ENCODE data around the gene DACH2. TPM values are rescaled to one million over a fixed set of nuclear protein-coding genes. Genes with fewer than 3 reads are reported as not detected.

Gene DACH2
- total RNA-seq, 4 donors from 2014 or later, result 0.37 TPM; not detected in 3

DNA sequence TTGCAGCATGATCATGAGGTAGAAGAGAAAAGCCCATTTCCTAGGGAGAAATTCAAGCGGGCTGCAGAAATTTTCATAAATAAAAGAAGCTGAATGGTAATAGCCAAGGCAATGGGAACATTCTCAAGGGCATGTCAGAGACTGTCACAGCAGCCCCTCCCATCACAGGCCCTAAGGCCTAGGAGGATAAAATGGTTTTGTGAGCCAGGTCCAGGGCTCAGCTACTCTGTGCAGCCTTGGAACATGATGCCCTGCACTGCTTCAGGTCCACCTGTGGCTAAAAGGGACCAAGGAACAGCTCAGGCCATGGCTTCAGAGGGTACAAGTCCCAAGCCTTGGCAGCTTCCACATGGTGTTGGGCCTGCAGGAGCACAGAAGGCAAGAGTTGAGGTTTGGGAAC lies 93.3 kb downstream of the DACH2 start:
- intact Hi-C loops (cut with DNase I; ENCODE audit: low total_unique reads) (no loop called here), in situ Hi-C loops (cut with MboI; ENCODE audit: low pct_ligation_motif_present in 1 of 4, low pct_unique_long_range_greater_than_20kb in 1 of 4, low sequenced_read_pairs in 3 of 4) (no loop called here)
- DNase-seq, result no peak
- Histone ChIP-seq H3K4me3 (no peak overlapping the region), H3K27ac (no peak overlapping the region), H3K4me1 (no peaks in the 10 kb centered on the region), H3K27me3 (no peaks in the 10 kb centered on the region), H3K9me3 (no peaks in the 10 kb centered on the region), H3K36me3 (no peaks in the 10 kb centered on the region)
- TF ChIP-seq POLR2A (IDR thresholded peaks at IDR 0.05) (no peak), POLR2AphosphoS5 (IDR thresholded peaks at IDR 0.05) (no peak), EP300 (IDR thresholded peaks at IDR 0.05; ENCODE audit: low read depth) (no peak)
- TF ChIP-seq, protein P1, sequence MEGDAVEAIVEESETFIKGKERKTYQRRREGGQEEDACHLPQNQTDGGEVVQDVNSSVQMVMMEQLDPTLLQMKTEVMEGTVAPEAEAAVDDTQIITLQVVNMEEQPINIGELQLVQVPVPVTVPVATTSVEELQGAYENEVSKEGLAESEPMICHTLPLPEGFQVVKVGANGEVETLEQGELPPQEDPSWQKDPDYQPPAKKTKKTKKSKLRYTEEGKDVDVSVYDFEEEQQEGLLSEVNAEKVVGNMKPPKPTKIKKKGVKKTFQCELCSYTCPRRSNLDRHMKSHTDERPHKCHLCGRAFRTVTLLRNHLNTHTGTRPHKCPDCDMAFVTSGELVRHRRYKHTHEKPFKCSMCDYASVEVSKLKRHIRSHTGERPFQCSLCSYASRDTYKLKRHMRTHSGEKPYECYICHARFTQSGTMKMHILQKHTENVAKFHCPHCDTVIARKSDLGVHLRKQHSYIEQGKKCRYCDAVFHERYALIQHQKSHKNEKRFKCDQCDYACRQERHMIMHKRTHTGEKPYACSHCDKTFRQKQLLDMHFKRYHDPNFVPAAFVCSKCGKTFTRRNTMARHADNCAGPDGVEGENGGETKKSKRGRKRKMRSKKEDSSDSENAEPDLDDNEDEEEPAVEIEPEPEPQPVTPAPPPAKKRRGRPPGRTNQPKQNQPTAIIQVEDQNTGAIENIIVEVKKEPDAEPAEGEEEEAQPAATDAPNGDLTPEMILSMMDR (IDR thresholded peaks at IDR 0.05), result no peak
- 100% methylated on average over 1 of the region's 1 CpG for WGBS, 2 donors (ENCODE audit: low coverage in 1 of 2)

DNA sequence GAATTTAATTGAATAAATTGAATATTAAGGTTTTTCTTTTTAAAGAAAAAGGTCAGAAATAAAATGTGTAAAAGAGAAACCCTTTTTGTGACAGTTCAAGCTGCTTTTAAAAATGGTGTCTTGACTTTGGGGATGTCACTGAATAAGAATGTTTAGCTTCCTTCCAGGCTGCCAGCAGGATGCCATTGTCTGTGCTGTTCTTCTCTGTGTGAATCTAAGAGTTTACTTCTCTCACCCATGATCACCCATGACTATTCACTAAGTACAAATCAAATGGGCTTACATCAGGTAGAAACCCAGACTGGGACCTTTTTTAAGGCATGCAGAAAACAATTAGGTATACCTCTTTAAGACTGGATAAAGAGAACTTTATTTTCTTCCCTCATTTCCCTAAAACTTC lies 115.3 kb downstream of the DACH2 start:
- intact Hi-C loops (cut with DNase I; ENCODE audit: low total_unique reads) (no loop called here), in situ Hi-C loops (cut with MboI; ENCODE audit: low pct_ligation_motif_present in 1 of 4, low pct_unique_long_range_greater_than_20kb in 1 of 4, low sequenced_read_pairs in 3 of 4) (no loop called here)
- H3K27ac ChIP-seq, result no peak overlapping the region
- no peak overlapping the region for H3K4me3 ChIP-seq
- TF ChIP-seq POLR2AphosphoS5 (IDR thresholded peaks at IDR 0.05) (no peak), POLR2A (IDR thresholded peaks at IDR 0.05) (no peak), EP300 (IDR thresholded peaks at IDR 0.05; ENCODE audit: low read depth) (no peak)
- TF ChIP-seq, protein P1 (IDR thresholded peaks at IDR 0.05), result no peak
- H3K9me3 ChIP-seq, result no peaks in the 10 kb centered on the region
- H3K27me3 ChIP-seq, result no peaks in the 10 kb centered on the region
- no peaks in the 10 kb centered on the region for H3K36me3 ChIP-seq
- H3K4me1 ChIP-seq, result no peaks in the 10 kb centered on the region
- DNase-seq, result no peak

DNA sequence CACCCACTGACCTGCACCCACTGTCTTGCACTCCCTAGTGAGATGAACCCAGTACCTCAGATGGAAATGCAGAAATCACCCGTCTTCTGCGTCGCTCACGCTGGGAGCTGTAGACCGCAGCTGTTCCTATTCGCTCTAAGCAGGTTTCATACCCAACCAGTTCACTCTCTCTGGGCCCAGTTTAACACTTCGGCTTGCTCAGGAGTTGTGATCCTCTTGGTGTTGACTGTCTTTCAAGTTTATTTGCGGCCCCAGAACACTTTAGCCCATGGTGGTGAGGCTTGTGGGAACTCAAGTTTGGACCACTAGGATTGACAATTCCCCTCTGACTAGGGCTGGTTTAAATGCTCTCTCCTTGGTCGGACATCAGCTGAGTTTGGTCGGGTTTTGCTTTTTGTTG lies 147.0 kb downstream of the DACH2 start:
- in situ Hi-C loops (cut with MboI; ENCODE audit: low pct_ligation_motif_present in 1 of 4, low pct_unique_long_range_greater_than_20kb in 1 of 4, low sequenced_read_pairs in 3 of 4) (no loop called here), intact Hi-C loops (cut with DNase I; ENCODE audit: low total_unique reads) (no loop called here)
- Histone ChIP-seq H3K4me3 (no peak overlapping the region), H3K4me1 (no peaks in the 10 kb centered on the region), H3K27ac (no peak overlapping the region), H3K9me3 (no peaks in the 10 kb centered on the region), H3K36me3 (no peaks in the 10 kb centered on the region), H3K27me3 (no peaks in the 10 kb centered on the region)
- WGBS, 2 donors (ENCODE audit: low coverage in 1 of 2), result 78 to 83% methylated on average over 7 to 10 of the region's 10 CpGs
- DNase-seq, result no peak
- TF ChIP-seq EP300 (IDR thresholded peaks at IDR 0.05; ENCODE audit: low read depth) (no peak), POLR2AphosphoS5 (IDR thresholded peaks at IDR 0.05) (no peak), POLR2A (IDR thresholded peaks at IDR 0.05) (no peak)
- TF ChIP-seq, protein P1 (IDR thresholded peaks at IDR 0.05), result no peak

DNA sequence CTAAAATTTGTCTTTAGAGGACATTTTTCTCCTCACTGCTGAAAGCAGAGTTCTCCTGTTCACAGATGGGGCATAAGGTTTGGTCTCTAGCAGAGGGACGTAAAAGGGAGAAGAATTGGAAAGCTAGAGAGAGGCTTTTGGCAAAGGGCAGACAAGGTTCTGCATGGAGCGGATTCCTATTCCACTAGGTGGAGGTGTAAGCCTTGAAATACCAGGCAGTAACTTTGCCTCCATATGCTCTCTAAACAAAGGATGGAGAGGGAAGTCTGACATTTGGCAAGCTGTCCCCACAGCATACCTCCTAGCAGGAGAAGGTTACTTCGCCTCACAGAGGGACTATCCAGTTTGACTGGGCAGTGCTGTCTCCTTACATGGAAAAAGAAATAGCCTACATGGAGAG lies 174.7 kb downstream of the DACH2 start:
- Histone ChIP-seq H3K4me1 (no peaks in the 10 kb centered on the region), H3K27me3 (no peaks in the 10 kb centered on the region), H3K36me3 (no peaks in the 10 kb centered on the region), H3K27ac (no peak overlapping the region), H3K4me3 (no peak overlapping the region), H3K9me3 (no peaks in the 10 kb centered on the region)
- TF ChIP-seq POLR2AphosphoS5 (IDR thresholded peaks at IDR 0.05), result no peak
- no peak for TF ChIP-seq EP300 (IDR thresholded peaks at IDR 0.05; ENCODE audit: low read depth)
- TF ChIP-seq POLR2A (IDR thresholded peaks at IDR 0.05), result no peak
- DNase-seq, result no peak
- in situ Hi-C loops (cut with MboI; ENCODE audit: low pct_ligation_motif_present in 1 of 4, low pct_unique_long_range_greater_than_20kb in 1 of 4, low sequenced_read_pairs in 3 of 4), result no loop called here
- intact Hi-C loops (cut with DNase I; ENCODE audit: low total_unique reads), result no loop called here
- 86 to 100% methylated on average over 1 to 3 of the region's 3 CpGs for WGBS, 2 donors (ENCODE audit: low coverage in 1 of 2)

DNA sequence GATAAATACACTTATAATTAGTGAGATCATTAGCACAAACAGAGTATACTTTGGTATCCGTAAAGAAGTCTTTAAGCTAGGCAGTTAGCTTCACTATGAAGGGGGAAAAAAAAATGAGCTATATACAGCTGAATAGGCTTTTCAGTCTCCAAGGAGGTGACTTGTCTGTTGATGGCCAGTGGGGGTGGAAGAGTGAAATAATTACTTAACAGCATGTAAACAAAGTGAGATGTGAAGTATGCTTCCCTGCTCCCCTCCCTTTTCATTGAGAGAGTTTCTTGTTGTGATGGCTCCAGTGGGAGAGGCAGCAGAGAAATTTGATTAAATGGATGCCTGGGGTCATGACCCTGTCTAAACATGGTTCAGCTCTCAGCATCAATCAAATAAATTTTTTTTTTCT lies 180.9 kb downstream of the DACH2 start:
- in situ Hi-C loops (cut with MboI; ENCODE audit: low pct_ligation_motif_present in 1 of 4, low pct_unique_long_range_greater_than_20kb in 1 of 4, low sequenced_read_pairs in 3 of 4), result no loop called here
- no peak overlapping the region for H3K27ac ChIP-seq
- WGBS, 2 donors (ENCODE audit: low coverage in 1 of 2), result 76 to 86% methylated on average over 1 of the region's 1 CpG

More for the DNA sequence above, 180.9 kb downstream of the DACH2 start:
- DNase-seq, result no peak
- Histone ChIP-seq H3K4me3 (no peak overlapping the region), H3K36me3 (no peaks in the 10 kb centered on the region), H3K27me3 (no peaks in the 10 kb centered on the region), H3K9me3 (no peaks in the 10 kb centered on the region), H3K4me1 (no peaks in the 10 kb centered on the region)
- intact Hi-C loops (cut with DNase I; ENCODE audit: low total_unique reads), result no loop called here
- TF ChIP-seq POLR2A (IDR thresholded peaks at IDR 0.05), result no peak
- no peak for TF ChIP-seq EP300 (IDR thresholded peaks at IDR 0.05; ENCODE audit: low read depth)
- TF ChIP-seq, protein P1 (IDR thresholded peaks at IDR 0.05), result no peak
- no peak for TF ChIP-seq POLR2AphosphoS5 (IDR thresholded peaks at IDR 0.05)

All from transverse colon (tissue), 4 donors.